Fibroblast of skin of left quadriceps (primary cell): ENCODE data around the gene SLC44A4.
A peak's percentile ranks its signal among the peaks of the same experiment; 100 is the strongest.
"Not testable (repeated sequence)": the region's sequence is repeated elsewhere in the genome, so short reads cannot be mapped to it uniquely, and the experiment has no call there.

Experiments
- DNase-seq, 2 experiments: peaks; one replicate each; pipeline ENCODE4 v3.0.0-alpha.2; 2013; ENCODE audit warnings: low read depth in 2 of 2

The SLC44A4 gene

DNA sequence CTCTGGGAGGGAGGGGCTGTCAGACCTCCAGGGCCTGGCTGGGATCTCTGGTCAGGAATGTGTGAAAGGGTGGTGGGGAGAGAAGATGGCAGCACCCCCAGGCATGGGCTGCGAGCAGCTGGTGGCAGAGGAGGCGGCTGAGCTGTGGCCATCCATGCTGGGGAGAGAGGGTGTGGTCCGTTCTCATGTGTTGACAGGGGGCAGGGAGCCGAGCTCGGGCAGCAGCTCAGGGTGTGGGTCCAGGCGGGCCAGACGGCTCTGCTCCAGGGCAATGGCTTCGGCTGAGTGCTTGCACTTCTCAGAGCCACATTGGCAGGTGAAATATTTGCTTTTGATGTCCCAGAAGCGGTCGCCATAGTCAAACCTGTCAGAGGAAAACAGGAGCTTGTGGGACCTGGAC, 1.1 kb upstream of the SLC44A4 start:
- no peak for DNase-seq

GRCh38 chr6:31879143-31879542, 346 bp upstream of the SLC44A4 start:
- DNase-seq: no peak

DNA sequence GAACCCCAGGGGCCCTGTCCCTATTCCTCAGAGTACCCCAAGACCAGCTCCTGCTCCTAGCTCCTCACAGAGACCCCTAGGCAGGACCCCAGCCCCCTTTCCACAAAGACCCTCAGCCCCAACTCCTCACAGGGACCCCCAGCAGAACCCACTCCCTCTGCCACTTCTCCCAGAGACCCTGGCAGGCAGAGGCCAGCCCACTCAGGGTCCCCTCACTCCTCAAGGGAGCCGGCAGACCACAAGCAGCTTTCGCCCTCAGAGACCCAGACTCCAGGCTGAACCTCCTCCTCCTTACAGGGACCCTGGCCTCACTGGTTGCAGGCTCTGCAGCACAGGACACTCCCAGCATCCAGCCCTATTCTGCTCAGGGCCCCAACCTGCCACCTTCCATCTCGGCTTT, 575 bp downstream of the SLC44A4 start:
- DNase-seq: no peak

DNA sequence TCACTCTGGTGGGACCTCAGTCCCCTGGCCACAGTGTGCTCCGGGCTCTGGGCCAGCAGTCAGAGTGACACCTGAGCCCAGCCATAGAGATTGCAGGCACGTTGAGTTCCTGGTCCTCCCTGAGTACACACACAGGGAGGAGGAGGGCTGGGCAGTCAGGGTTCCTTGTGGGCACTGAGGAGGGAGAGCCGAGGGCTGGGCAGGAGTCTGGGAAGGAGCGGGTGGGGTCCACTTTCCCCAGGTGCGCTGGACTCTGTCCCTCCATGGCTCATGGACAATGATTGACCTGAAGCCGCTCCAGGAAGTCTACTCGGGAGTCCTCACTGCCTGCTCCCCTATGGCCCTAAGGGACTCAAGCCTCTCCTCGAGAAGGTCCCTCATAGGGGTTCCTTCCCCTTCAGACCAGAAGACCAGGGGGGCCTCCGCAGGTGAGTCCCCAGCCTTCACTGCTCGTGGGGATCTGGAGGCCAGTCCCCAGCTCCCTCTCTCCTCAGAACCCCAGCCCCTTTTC, 1.1 kb downstream of the SLC44A4 start:
- DNase-seq: no peak

DNA sequence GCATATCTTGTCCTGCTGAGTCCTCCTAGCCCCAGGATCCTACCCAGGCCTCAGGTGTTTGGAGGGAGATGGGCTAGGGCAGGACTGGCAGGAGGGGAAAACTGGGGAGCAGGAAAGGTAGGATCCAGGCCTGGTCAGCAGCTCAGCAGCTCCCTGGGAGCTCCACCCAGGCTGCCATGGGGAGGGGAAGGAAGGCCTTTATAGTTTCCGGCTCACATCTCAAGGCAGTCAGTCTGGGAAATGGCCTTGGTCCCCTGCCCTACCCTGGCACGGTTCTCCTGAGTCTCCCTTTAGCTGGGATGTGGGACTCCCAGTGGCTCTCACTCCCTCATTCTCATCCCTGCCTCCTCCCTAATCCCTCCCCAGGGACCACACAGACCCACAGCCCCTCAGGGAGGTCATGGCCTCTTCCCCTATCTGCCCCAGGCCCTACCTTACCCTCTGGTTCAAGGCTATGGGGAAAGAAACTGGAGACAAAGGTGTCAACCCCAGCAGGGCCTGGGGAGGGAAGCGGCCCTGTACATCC, 1.6 kb downstream of the SLC44A4 start:
- no peak for DNase-seq

DNA sequence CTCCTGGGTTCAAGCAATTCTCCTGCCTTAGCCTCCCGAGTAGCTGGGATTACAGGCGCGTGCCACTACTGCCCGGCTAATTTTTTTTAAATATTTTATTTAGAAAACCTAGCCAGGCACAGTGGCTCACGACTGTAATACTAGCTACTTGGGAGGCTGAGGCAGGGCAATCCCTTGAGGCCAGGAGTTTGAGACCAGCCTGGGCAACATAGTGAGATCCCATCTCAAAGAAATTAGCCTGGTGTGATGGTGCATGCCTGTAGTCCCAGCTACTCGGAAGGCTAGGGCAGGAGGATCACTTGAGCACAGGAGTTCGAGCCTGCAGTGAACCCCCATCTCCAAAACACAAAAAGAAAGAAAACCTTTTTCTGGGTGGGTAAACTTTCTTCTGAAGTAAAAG, 2.4 kb downstream of the SLC44A4 start:
- DNase-seq: no peak

DNA sequence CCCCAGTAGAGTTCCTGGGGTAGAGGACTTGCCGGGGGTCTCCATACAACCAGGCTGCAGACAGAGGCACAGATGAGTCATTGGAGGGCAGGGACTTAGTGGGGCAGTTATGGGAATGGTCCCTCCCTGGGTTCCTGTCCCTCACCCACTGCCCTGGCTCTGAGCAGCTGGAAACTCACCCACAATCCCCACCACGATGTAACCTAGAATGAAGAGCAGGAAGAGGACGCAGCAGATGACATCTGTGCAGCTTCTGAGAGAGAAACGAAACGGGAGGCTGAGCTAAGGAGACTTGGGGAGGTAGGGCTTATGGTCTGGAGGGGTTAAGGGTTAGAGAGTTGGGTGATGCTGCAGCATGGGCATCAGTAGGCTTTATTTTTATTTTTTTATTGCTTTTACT, 2.9 kb downstream of the SLC44A4 start:
- no peak for DNase-seq

- DNase-seq: no peak
Measured at GRCh38 chr6:31874836-31875572, 3.8 kb downstream of the SLC44A4 start.

DNA sequence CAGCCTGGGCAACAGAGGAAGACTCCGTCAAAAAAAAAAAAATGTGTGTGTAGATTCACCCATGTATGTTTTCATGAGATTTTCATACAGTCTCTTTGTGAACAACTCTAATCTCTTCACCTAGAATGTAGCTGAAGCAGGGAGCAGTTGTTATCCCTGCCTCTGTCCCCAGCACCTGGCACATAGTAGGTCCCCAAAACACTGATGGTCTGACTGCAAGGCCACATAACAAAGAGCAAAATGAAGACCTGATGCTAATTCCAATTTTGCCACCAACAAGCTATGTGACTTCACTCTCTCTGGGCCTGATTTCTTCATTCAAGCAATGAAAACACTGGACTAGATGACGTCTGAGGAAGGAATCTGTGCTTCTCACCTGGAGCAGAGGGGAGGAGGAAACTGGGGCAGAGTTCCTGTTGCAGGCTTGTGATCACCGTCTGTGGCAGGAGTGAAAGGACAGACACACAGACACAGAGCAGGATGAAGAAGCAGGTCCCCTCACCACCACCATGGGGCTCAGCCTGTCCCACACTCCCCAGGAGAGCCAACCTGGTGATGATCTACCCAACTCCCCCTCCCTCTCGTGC, 4.6 kb downstream of the SLC44A4 start:
- no peak for DNase-seq

GRCh38 chr6:31871046-31871659, 7.6 kb downstream of the SLC44A4 start:
- peak; percentile 10 to 16 for DNase-seq

DNA sequence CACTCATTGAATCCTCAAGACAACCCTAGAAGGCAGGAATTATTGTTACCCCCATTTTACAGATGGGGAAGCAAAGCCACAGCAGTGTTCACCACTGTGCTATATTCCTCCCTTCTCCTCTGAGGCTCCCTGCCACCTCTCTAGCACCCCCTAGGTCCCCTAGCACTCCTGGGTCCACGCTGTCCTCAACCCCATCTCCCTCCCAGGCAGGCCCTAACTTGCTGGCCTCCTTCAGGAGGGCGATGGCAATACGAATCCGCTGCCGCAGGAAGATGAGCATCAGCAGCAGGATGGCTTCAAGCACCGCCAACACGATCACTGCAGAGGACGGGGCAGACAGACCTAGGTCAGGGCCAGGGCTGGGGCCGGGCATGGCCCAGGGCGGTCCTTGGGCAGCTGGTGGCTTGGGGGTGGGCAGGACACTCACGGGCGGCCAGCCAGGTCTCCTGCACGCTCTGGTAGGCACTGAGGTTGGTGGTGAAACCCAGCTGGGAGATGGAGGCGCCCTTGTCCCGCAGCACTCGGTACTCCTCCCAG, 8.3 kb downstream of the SLC44A4 start:
- DNase-seq: no peak

DNA sequence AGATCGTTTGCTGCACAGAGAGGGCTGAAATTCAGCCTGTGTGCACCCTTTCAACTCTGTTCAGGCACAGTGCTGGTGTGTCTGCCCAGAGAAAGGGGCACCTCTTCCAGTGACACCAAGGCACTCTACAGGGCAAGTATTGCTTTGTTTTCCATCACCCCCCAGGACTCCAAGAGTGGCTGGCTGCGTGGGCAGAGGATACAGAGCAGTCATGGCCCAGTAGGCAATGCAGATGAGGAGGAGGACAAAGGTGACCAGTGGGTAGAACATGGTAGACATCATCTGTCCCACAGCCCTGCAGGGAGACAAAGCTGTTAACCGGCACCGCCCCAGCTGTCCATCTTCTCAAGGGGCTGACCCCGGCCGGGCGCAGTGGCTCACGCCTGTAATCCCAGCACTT, 9.5 kb downstream of the SLC44A4 start:
- DNase-seq: no peak

DNA sequence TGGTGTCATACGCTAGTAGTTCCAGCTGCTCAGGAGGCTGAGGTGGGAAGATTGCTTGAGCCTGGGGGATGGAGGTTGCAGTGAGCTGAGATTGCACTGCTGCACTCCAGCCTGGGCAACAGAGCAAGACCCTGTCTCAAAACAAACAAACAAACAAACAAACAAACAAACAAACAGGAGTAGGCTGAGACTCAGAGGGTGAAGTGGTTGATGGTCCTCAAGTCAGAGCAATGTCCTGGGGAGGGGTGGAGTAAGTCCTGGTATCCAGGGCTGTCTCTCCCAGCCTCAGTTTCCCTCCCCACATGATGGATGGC, 10.2 kb downstream of the SLC44A4 start:
- not testable (repeated sequence) for DNase-seq

DNA sequence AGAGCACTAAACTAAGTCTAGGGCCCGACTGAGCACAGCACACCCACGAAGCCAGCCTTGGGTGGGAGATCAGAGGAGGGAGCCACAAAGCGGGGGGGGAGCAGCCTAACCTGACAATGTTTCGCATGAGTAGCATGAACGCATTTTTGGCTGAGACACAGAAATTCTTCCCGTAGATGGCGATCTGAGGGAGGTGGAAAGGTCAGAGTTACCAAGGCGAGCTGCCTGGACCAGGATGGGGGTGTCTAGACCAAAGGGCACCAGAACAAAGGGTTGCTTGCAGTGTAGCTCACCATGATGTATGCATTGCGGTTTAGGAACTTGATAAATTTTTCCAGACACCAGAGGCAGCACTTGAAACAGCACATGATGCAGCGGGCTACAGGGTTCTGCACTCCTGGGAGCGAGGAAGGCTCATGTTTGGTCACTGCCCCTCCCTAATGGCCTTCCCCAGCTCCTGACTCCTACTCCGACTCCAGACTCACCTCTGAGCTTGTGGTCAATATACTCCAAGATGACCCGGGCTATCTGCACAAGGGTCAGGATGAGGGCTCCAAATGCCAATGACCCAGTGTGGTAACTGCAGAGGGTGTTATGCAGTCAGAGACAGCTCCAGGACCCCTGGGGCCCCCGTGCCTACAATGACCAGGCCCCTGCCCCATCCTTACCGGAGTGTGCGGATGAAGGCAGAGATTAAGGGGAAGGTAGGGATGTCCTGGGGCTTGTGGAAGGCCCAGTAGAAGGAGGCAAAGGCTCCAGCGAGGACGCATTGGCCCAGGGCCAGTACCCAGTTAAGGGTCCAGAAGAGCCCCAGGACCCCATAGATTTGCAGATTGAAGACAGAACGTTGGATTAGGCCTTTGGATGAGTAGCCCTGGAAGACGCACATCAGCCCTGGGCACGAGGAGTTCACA, 13.3 kb downstream of the SLC44A4 start:
- no peak for DNase-seq

GRCh38 chr6:31864818-31865204, 14.0 kb downstream of the SLC44A4 start:
- no peak for DNase-seq

- not testable (repeated sequence) for DNase-seq
Measured at GRCh38 chr6:31864123-31864562, 14.7 kb downstream of the SLC44A4 start.

GRCh38 chr6:31862344-31863235, 16.2 kb downstream of the SLC44A4 start, which contains the start of gene NEU1:
TSS of gene NEU1 (minus strand) at chr6:31862821. CDS start at chr6:31862776, 45 bp downstream.
- DNase-seq: peak; percentile 100

- DNase-seq: no peak
Measured at GRCh38 chr6:31861919-31862343, 16.9 kb downstream of the SLC44A4 start.

DNA sequence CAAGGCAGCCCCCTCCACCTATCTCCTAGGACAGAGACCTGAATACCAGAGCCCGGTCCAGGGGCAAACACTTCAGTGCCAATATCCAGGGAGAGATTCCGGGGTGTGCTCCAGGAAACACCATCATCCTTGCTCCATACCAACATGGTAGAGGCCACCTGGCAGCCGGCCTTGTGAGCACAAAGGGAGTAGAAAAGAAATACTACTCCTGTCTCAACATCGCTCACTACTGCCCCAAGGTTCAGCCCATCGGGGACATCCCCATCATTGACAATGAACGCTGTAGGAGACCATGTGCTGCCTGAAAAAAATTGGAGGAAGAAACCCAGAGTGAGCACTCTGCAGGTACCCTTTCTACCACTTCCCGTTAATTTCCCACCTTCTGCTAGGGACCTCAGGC, 17.6 kb downstream of the SLC44A4 start:
- no peak for DNase-seq

DNA sequence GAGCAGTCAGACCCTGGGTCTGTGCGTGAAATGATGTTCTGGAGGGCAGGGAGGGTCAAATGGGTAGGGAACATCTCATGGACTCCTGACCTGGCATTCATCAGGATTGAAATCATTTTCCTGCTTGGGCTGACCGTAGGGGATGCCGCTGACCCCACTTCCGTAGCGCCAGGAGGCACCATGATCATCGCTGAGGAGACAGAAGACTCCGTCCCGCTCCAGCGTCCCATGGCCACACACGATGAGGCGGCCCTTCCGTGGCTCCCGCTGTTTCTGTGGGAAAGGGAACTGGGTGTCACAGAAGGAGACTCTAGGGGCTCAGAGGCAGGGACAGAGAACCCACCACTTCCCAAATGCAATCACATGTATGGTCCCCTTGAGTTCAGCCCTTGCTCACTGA, 18.4 kb downstream of the SLC44A4 start:
- DNase-seq: no peak
